A673 (cell line): ENCODE measurements around the gene MKS1.

ENCODE experiments used
- CTCF ChIP-seq: fragments of 300-800, 200-600 bp; sonication (generic); conservative IDR thresholded peaks from 2 replicates; pipeline ENCODE4 v1.5.1; 2017; ENCODE audit warnings: low read depth, mild to moderate bottlenecking, antibody characterized with exemption, low read length, moderate library complexity, mixed read lengths
- EZH2 ChIP-seq: fragments of 200-600 bp; sonication (generic); IDR thresholded peaks from 2 replicates; pipeline ENCODE4 v1.6.1; 2017; ENCODE audit warnings: borderline replicate concordance, low read depth, mild to moderate bottlenecking, mixed read lengths, antibody characterized with exemption, low read length; ENCODE audit not compliant: poor library complexity, severe bottlenecking

GRCh38 chr17:58205936-58206335, 13.1 kb downstream of the MKS1 start:
- TF ChIP-seq CTCF = no peak
- no peak for TF ChIP-seq EZH2
